Heart left ventricle (tissue), 13 donors: ENCODE measurements around the gene CAMTA1.

ENCODE experiments used
- POLR2A ChIP-seq, 2 donors: fragments of 450-650 bp; IDR thresholded peaks; one replicate each; pipeline ENCODE4 v1.6.1; 2017; ENCODE audit warnings: antibody characterized with exemption in 2 of 2, mild to moderate bottlenecking in 2 of 2, moderate library complexity in 2 of 2
- TF ChIP-seq, protein P1 (sequence below), 12 donors: fragments of 200-600 bp; sonication (generic) in 4 of 12; IDR thresholded peaks; one replicate each; pipeline versions ENCODE4 v1.5.0 to v1.8.0; 2018 to 2022; ENCODE audit warnings: antibody characterized with exemption in 12 of 12, mild to moderate bottlenecking in 5 of 12
- donor health status: ischemic (EF 13 %, LVEDD 7.1; RV severe dilation, severe dysfunction).
- donor health status: DM: no; HTN: yes; CAD: no.
- donor health status: DM: no; HTN: no; CAD: no.
- donor health status: ischemic (EF 25% LVEDD 6.9; RV normal size, moderate dysfunction).
- donor health status: ischemic (EF 25% LVEDD 5.7; RV mildly dilated, moderate dysfunction).
- donor health status: ischemic (EF 35%, LVEDD 5.7; RV mildly dilated, moderate dysfunction).
- donor health status: nonischemic (EF 11% LVEDD 7.7; RV severe dilation, severe dysfunction).
- donor health status: DM: yes; HTN: yes; CAD: no.
- donor health status: PGD.
- donor health status: ischemic (EF 29% LVEDD 5.4; RV normal size, mild dysfunction).
- donor health status: nonischemic (EF 23%, LVEDD 6.1; RV moderate dilation, normal function).

DNA sequence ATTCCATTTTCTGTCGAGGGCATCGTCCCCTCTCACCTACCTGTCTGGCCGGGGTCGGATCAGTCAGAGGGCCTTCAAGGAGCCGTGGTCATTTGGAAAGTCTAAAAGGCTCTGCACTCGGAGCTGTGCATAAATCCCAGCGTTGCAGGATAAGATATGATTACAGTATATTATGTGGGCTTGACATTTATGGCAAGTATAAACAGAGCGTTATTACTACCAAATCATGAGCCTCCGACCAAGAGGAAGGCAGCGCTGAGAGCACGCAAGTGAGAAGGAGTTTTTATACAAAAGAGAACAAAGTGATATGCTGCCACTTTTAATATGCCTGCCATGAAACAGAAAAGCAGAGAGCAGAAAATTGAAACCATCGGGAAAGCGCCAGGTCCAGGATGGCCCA, 566.4 kb downstream of the CAMTA1 start:
- TF ChIP-seq POLR2A (IDR thresholded peaks at IDR 0.05) = no peak
- TF ChIP-seq, protein P1, sequence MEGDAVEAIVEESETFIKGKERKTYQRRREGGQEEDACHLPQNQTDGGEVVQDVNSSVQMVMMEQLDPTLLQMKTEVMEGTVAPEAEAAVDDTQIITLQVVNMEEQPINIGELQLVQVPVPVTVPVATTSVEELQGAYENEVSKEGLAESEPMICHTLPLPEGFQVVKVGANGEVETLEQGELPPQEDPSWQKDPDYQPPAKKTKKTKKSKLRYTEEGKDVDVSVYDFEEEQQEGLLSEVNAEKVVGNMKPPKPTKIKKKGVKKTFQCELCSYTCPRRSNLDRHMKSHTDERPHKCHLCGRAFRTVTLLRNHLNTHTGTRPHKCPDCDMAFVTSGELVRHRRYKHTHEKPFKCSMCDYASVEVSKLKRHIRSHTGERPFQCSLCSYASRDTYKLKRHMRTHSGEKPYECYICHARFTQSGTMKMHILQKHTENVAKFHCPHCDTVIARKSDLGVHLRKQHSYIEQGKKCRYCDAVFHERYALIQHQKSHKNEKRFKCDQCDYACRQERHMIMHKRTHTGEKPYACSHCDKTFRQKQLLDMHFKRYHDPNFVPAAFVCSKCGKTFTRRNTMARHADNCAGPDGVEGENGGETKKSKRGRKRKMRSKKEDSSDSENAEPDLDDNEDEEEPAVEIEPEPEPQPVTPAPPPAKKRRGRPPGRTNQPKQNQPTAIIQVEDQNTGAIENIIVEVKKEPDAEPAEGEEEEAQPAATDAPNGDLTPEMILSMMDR (IDR thresholded peaks at IDR 0.05) = no peak
